Astrocyte of the spinal cord (primary cell): ENCODE data around the gene DDX42.
A peak's percentile ranks its signal among the peaks of the same experiment; 100 is the strongest.
"Not testable (repeated sequence)": the region's sequence is repeated elsewhere in the genome, so short reads cannot be mapped to it uniquely, and the experiment has no call there.

Source experiments
- DNase-seq: peaks from one replicate; pipeline ENCODE4 v3.0.0; 2011; ENCODE audit warnings: low read depth, low spot score
- H3K4me3 ChIP-seq: 2 replicates; pipeline ENCODE4 v1.5.1; 2011; ENCODE audit warnings: low read depth, mild to moderate bottlenecking, low read length, moderate library complexity
- in situ Hi-C: cut with HindIII; loops from 2 replicates; pipeline ENCODE4 v1.10.0; 2017; ENCODE audit warnings: low sequenced_read_pairs
- TF ChIP-seq, protein P1 (sequence below): IDR thresholded peaks from 2 replicates; pipeline ENCODE4 v1.5.1; 2012; ENCODE audit warnings: low read depth, mild to moderate bottlenecking, low read length, inconsistent platforms

Gene DDX42

DNA sequence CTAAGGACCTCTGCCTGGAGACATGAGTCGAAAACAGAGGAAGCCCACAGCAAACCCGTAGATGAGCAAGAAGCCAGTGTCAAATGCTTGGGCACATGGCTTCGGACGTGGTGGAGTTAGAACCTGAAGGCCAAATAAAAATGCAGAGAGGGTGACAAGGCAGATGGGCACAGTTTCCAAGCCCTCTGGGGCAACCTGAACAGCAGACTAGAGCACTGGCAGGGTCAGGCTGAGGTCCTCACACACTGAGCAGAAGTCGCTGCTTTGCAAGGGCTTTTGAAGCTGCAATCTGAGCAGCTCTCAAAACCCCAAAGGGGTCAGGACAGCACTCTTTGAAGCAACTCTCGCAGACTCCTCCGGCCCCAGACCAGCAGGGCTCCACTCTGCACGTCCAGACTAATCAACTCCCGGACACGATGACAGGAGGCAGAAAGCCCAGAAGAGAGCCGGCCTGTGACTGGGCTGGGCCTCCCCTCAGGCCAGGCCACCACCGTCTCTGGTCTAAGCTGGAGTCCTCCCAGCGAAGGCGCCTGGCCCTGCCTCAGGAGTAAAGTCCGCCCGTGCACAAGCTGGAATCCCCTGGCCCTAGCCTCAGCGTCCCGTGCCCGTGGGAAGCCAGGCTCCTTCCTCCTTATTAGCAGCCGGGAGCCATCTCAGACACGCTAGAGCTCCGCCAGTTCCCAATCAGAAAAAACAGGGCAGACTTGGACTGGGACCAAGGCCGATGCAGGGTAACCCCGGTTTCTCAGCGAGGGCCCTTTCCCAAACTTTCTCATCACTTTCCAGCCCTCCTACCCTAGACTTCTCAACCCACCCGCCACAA, 67.6 kb downstream of the DDX42 start:
- in situ Hi-C loops: no loop called here
- DNase-seq: peak; percentile 32
- TF ChIP-seq, protein P1, sequence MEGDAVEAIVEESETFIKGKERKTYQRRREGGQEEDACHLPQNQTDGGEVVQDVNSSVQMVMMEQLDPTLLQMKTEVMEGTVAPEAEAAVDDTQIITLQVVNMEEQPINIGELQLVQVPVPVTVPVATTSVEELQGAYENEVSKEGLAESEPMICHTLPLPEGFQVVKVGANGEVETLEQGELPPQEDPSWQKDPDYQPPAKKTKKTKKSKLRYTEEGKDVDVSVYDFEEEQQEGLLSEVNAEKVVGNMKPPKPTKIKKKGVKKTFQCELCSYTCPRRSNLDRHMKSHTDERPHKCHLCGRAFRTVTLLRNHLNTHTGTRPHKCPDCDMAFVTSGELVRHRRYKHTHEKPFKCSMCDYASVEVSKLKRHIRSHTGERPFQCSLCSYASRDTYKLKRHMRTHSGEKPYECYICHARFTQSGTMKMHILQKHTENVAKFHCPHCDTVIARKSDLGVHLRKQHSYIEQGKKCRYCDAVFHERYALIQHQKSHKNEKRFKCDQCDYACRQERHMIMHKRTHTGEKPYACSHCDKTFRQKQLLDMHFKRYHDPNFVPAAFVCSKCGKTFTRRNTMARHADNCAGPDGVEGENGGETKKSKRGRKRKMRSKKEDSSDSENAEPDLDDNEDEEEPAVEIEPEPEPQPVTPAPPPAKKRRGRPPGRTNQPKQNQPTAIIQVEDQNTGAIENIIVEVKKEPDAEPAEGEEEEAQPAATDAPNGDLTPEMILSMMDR: no peak
- H3K4me3 ChIP-seq: peak overlapping the region; percentile 87

DNA sequence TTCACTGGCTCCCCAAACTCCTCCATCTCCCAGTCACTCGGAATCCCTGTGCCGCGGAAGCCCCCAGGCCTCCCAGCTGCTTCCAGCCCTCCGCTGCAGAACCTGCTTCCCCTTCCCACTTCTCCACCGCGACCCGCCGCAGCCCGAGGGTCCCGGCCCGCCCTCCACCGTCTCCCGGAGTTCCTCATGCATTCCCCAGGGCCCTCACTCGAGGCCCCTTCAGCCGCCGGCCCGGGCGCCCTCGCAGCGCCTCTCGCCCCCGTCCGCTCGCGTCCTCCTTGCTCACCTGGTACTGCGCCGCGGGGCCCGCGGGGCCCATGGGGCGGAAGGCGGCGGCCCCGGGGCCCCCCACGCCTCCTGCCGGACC, 68.2 kb downstream of the DDX42 start:
- in situ Hi-C loops: no loop called here
- peak overlapping the region; percentile 87 for H3K4me3 ChIP-seq
- peak; percentile 29 for DNase-seq
- TF ChIP-seq, protein P1: no peak

DNA sequence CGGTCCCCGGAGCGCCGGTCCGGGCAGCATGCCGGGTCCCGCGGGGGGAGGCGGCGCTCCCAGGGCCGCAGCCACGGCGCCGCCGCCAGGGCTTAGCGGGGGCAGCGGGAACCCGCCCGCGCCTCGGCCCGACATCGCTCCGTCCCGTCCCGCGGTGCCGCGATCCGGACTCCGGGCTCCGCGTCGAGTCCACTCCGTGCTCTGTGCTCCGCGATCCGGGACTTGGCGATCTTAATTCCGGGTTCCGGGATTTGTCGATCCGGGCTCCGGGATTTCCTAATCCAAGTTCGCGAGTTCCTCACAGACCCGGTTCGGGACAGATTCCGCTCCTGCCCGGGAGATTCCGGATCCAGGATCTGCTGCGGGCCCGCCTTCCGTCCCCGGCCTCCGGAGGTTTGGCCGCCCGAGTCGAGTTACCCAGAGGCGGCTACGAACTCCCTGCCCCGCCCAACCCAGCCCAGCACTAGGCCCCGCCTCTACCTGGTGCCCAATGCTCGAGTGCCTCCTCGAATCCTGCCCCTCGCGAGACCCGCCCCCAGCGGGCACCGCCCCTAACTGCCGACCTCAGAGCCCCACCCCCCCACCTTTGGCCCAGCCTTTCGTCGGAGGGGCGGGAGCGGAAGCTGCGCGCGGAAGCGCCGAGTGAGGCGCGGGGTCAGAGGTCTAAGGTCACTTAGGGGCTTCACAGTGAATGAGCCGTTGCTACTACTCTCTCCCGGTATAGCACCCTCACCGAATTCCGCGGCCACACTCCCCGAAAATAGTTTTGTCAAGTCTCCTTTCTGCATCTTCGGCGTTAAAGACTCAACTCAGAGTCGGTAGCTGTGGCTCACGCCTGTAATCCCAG, 68.8 kb downstream of the DDX42 start, which contains the start of gene SMARCD2:
SMARCD2 (minus strand) TSS at position 146 of the 847 bp plus-strand sequence; CDS start at position 135, 11 bp downstream.
- H3K4me3 ChIP-seq: peak within 1 kb of the TSS; percentile 87
- TF ChIP-seq, protein P1: no peak
- in situ Hi-C loops: no loop called here
- DNase-seq: peak; percentile 100

DNA sequence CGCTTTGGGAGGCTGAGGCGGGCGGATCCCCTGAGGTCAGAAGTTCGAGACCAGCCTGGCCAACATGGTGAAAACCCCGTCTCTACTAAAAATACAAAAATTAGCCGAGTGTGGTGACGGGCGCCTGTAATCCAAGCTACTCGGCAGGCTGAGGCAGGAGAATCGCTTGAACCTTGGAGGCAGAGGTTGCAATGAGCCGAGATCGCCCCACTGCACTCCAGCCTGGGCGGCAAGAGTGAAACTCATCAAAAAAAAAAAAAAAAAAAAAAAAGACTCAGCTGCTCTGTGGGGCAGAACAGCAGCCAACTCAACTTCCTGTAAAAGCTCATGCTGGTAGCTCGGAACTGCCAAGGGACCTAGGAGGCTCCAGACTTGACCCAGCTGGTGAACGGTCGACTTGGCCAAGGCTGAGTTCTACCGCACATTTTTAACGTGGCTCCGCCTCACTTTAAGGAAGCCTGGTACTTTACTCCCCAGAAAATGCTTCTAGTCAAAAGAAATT, 69.5 kb downstream of the DDX42 start:
- H3K4me3 ChIP-seq: peak overlapping the region; percentile 87
- in situ Hi-C loops: not testable (repeated sequence)
- DNase-seq: peak; percentile 27

DNA sequence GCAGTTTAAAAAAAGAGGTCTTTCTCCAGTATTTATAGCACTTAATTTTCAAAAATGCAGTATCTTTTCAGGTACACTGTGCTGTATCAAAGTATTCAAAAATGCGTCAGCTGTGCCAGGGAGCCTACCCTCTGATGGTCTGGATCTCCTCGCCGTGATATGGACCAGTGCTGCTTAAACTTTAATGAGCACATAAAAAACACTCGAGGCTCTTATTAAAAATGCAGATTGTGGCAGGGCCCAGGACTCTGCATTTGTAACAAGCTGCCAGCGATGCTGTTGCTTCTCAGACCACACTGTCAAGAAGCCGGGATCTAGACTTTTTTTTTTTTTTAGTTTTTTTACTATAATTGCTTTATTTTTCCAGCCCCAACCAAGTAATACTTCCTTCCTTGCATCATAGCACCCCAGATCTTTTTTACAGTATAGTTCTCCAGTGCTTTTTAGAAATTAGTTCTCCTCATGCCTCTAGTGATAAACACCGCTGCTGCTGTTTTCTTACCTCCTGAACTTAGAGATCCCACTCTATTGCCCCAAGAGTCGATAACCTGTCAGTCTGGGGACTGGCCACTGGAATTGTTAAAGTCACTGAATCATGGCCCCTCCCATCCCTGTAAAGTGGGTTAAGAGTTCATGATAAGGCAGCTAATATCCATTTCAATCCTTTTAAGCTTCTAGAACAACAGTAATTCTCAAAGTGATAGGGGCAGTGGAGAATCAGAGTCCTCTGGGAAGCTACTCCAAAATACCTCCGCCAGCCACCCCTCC, 70.1 kb downstream of the DDX42 start:
- TF ChIP-seq, protein P1: no peak
- in situ Hi-C loops: no loop called here
- H3K4me3 ChIP-seq: no peak overlapping the region
- no peak for DNase-seq

DNA sequence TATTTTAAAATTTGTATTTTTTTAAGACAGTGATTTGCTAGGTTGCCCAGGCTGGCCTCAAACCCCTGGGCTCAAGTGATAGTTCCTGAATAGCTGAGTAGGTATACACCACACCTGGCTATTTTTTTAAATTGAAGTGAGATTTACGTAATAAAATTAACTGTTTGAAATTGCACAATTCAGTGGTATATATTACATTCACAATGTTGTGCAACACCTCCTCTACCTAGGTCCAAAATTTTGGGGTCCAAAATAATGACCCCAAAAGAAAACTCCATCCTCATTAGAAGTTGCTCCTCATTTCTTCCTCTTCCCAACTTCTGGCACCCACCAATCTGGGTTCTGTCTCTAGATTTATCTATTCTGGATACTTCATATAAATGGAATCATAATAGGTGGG, 71.5 kb downstream of the DDX42 start:
- H3K4me3 ChIP-seq: no peak overlapping the region
- in situ Hi-C loops: no loop called here
- DNase-seq: no peak
- TF ChIP-seq, protein P1: no peak
